Activated T-cell treated with anti-CD3 and anti-CD28 coated beads for 24 hours (primary cell): Measurements from ENCODE around the gene SHKBP1.

Experiments
- DNase-seq: peaks from one replicate; pipeline ENCODE4 v3.0.0-alpha.2; 2020; ENCODE audit warnings: low read depth

SHKBP1 gene

DNA sequence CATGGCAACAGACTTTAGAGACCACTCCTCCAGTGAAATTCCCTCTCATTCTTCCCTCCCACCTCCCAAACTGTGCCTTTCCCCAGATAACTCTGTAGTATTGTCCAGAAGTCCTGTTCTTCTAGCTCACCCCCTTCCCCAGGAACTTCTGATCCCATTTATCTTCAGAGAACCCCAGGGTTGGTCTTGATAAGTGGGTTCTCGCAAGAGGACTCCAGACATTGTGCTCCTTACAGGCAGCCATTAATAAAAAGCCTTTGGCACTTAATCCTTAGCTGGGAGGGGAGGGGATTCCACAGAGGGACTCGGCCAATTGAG, 26.4 kb downstream of the SHKBP1 start:
- DNase-seq: no peak

DNA sequence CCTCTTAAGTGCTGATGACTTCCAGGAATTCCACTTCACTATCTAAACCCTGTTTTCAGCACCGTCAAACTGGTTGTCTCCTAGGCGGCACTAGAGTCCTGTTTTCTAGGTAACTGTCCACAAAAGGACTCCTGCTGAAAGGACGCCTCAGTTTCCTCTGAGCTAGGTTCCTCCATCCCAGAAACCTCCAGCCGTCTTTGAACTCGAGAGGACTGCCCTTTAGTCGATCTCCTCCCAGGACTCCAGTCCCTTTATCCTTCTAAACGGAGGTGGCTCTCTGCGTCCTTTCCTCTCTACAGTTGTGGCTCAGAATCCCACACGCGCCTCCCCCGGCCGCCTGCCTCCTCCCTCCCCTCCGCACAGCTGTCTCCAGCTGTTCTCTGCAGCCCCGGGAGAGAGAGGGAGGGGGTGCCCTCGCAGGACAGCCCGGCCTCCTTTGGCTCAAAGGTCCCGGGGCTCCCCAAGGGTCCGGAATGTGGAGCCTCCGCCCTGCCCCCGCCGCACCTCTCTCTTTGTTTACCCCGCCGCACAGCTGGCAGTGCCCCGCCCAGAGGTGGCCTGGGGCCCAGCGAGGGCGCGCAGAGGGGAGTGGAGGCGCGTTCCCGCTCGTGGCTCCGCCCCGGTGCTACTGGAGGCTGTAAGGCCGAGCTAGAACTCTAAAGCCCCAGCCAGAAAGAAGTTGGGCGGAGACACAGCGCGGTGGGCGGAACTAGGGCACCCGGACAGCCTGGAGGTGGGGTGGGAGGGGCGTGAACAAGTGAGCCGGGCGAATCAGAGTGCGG, 26.9 kb downstream of the SHKBP1 start:
- DNase-seq: peak; percentile 93

DNA sequence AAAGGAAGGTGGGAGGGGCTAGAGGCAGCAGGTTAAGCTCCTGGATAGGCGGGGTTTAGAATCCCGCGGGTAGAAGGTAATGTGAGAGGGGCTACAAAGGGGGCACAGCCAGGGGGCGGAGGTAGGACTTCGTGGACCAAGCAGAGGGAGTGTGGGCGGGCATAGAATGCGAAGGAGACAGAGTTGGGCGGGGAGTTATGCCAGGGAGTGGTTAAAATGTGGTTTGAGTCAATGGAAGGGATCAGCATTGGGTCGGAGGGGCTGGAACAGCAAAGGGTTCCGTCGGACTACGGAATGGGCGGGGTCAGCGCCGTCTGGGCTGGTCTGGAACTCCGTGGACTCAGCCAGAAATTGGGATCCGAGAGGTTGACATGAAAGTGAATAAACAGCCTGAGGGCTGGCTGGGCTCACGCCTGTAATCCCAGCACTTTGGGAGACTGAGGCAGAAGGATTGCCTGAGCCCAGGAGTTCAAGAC, 27.5 kb downstream of the SHKBP1 start:
- no peak for DNase-seq

DNA sequence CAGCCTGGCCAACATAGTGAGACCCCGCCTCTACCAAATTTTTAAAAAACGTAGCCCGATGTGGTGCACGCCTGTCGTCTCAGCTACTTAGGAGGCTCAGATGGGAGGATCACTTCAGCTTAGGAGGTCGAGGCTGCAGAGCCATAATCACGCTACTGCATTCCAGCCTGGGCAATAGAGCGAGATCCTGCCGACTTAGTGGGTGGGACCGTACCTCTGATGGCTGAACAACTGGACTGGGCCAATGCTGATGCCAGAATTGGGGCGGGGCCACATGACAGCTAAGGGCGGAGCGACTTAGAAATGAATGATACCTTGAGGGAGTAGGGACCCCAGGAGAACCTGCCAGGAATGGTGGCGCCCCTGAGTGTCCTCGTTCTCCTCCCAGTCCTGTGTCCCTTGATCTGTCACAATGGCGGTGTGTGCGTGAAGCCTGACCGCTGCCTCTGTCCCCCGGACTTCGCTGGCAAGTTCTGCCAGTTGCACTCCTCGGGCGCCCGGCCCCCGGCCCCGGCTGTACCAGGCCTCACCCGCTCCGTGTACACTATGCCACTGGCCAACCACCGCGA, 28.1 kb downstream of the SHKBP1 start:
- DNase-seq: no peak

DNA sequence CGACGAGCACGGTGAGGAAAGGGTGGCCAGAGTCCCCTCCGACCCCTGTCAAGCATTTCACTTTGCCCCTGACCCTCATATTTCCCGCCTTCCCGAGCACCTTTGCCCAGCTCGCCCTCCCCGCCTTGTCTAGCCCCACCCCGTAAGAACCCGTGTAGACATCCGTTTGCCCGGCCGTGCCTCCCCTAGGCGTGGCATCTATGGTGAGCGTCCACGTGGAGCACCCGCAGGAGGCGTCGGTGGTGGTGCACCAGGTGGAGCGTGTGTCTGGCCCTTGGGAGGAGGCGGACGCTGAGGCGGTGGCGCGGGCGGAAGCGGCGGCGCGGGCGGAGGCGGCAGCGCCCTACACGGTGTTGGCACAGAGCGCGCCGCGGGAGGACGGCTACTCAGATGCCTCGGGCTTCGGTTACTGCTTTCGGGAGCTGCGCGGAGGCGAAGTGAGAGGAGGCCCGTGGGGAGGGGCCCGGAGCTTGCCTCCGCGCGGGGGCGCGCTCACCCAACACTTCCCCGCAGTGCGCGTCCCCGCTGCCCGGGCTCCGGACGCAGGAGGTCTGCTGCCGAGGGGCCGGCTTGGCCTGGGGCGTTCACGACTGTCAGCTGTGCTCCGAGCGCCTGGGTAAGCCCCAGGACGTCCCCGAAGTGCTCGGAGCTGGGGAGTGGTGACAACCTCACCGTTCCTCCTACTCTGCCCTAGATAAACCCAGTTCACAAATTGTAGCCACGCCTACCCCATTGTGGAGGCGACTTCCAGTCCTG, 28.7 kb downstream of the SHKBP1 start:
- DNase-seq: peak; percentile 64

DNA sequence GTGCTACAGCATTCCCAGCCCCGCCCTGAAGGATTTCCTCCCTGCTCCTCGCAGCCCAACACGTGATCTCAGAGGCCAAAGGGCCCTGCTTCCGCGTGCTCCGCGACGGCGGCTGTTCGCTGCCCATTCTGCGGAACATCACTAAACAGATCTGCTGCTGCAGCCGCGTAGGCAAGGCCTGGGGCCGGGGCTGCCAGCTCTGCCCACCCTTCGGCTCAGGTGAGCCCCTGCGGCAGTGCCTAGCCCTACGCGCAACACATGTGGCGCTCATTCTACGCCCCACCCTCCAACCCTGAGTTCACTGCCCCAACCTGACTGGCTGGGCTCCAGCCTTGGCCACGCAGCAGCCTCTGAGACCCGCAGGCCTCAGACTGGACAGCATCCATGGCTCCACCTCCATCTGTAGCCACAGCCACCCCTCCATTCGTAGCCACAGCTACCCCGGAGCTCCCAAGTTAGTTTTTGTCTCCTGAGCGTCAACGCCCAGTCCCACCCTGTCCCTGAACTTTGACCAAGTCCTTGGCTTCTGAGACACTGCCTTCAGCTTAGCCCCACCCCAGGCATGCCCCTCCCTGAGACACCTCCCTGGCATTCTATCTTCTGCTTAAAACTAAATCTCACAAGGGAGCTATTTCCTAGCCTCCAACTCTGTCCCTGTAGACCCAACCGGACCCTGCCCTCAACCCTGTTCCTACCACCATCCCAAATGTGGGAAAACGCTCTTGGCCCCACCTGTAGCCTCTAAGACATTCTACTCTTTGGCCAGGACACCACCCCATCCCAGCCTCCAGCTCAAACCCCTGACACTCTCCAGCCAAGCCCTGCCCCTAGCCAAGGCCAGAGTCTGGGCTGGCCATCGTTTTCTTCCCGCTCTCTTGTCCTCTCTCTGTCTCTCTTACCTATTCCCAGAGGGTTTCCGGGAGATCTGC, 30.9 kb downstream of the SHKBP1 start:
- DNase-seq: no peak

DNA sequence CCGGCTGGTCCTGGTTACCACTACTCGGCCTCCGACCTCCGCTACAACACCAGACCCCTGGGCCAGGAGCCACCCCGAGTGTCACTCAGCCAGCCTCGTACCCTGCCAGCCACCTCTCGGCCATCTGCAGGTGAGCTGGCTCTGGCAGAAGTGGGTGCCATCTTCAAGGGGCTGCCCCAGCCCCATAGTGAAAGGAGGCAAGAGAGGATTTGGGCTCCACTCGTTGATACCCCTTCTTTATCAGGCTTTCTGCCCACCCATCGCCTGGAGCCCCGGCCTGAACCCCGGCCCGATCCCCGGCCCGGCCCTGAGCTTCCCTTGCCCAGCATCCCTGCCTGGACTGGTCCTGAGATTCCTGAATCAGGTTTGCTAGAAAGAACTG, 31.6 kb downstream of the SHKBP1 start:
- no peak for DNase-seq

DNA sequence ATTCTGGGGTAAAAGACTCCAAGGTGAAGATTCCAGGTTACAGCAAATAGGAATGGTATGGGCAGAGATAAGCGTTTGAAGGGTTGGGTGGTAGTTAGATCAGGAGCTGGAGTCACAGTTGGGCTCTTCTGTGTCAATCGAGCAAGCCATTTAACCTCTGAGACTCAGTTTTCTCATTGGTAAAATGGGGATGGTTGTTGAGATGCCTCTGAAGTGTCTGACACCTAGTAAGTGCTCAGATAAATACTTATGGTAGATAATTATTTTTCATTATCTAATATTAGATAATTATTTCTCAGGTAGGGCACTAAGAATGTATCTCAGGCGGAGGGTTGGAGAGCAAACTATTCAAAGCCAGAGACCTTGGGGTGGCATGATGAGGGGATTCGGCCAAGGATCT, 32.3 kb downstream of the SHKBP1 start:
- DNase-seq: no peak

DNA sequence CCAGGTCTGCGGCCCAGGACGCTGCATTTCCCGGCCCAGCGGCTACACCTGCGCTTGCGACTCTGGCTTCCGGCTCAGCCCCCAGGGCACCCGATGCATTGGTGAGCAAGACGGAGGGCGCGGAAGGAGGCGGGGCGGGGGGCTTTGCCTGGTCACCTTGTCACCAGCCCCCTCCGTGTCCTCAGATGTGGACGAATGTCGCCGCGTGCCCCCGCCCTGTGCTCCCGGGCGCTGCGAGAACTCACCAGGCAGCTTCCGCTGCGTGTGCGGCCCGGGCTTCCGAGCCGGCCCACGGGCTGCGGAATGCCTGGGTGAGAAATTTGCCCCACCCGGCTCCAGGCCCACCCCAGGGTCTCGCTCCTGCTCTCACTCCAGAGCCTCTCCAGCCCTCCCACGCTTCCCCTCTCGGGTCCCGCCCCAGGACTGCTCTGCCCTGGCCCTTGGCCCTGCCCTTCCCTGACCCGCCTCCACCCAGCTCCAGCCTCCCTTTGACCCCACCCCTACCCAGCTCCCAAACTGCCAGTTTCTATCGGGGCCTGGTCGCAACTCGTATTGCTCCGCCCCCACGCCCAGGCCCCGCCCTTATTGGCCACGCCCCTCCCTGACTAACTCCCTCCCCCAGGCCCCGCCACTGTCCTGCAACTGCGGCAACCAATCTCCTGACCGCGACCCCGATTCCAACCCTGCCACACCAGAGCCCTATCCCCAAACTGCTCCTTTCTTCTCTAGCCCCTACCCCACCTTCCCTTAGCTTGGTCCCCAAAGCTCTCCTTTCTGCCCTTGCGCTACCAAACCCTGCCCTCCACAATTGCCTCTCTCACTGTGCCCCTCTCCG, 33.1 kb downstream of the SHKBP1 start:
- DNase-seq: peak; percentile 88

DNA sequence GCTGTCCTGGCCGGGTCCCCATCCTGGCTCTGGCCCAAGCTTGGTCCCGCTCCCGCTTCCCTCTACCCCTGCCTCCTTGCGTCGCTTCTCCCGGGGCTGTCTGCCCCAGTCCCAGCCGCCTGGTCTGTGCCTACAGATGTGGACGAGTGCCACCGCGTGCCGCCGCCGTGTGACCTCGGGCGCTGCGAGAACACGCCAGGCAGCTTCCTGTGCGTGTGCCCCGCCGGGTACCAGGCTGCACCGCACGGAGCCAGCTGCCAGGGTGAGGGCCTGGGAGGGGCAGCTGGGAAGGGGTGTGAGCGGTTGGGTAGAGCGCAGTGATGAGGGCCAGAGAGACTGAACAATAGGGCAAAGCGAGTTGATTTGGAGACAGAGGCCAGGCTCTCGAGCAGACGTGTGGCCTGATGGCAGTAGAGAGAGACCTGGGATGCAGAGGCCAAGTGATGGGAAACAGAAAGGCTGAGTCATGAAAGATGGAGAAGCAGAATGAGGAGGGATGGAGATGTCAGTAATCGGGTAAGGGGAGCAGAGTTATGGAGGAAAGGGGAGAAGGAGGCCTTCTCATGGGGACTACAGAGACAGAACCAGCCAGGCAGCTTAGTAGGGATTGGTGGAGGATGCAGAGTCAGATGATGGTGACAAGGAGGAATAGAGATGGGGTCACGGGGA, 33.9 kb downstream of the SHKBP1 start:
- no peak for DNase-seq

DNA sequence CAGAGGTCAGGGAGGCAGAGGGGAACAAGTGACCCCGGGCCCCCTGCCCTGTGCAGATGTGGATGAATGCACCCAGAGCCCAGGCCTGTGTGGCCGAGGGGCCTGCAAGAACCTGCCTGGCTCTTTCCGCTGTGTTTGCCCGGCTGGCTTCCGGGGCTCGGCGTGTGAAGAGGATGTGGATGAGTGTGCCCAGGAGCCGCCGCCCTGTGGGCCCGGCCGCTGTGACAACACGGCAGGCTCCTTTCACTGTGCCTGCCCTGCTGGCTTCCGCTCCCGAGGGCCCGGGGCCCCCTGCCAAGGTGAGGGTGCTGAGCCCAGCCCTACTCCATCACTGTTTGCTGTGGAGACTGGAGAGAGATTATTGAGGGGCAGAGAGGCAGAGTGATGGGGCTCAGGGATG, 34.4 kb downstream of the SHKBP1 start:
- DNase-seq: no peak

DNA sequence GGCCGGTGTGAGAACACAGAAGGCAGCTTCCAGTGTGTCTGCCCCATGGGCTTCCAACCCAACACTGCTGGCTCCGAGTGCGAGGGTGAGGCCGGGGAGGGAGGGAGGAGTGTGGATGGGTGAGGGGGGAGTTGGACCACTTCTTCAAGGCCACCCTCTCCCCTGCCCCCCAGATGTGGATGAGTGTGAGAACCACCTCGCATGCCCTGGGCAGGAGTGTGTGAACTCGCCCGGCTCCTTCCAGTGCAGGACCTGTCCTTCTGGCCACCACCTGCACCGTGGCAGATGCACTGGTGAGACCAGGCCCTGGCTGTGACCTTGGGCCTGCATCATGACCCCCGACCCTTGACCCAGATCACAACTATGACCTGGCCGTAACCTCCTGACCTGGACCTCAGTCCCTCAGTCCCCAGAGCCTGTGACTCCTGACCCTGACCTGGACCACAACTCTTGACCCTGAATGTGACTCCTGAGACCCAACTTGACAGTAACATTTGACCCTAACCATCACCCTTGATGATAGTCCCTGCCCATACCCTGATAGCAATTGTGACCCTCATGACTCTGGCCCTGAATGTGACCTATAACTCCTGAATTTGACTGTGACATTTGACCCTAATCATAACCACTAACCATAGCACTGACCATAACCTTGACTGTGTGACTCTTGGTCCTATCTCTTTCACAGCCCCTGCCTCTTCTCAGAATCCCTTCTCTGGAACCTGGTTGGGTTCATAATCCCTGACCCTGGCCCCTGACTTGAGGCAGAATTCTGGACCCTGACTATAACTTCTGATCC, 35.4 kb downstream of the SHKBP1 start:
- DNase-seq: no peak

DNA sequence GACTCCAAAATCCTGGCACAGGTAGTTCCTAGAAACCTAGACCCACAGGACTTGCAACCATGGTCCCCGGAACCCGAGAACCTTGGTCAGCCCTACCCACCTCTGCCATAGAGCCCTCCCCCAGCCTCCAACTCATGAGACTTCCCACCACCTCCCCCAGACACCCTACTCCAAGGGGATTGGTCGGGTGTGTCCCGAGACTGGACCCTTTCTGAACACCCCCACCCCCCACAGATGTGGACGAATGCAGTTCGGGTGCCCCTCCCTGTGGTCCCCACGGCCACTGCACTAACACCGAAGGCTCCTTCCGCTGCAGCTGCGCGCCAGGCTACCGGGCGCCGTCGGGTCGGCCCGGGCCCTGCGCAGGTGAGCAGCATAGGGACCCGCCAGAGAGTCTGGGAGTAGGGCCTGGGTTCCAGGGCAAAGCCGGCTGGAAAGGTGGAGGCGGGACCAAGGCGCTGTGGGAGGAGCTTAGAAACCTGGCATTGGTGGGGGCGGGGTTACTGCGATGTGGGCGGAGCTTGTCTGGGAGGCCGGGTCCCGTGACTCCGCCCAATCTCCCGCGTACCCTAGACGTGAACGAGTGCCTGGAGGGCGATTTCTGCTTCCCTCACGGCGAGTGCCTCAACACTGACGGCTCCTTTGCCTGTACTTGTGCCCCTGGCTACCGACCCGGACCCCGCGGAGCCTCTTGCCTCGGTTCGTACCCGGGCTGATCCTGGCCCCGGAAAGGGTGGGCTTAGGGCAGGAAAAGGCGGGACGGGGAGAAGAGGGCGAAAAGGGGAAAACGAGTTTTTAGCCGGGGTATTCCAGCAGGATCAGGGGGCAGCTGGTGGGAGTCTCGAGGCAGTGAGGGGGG, 36.4 kb downstream of the SHKBP1 start:
- peak; percentile 70 for DNase-seq

DNA sequence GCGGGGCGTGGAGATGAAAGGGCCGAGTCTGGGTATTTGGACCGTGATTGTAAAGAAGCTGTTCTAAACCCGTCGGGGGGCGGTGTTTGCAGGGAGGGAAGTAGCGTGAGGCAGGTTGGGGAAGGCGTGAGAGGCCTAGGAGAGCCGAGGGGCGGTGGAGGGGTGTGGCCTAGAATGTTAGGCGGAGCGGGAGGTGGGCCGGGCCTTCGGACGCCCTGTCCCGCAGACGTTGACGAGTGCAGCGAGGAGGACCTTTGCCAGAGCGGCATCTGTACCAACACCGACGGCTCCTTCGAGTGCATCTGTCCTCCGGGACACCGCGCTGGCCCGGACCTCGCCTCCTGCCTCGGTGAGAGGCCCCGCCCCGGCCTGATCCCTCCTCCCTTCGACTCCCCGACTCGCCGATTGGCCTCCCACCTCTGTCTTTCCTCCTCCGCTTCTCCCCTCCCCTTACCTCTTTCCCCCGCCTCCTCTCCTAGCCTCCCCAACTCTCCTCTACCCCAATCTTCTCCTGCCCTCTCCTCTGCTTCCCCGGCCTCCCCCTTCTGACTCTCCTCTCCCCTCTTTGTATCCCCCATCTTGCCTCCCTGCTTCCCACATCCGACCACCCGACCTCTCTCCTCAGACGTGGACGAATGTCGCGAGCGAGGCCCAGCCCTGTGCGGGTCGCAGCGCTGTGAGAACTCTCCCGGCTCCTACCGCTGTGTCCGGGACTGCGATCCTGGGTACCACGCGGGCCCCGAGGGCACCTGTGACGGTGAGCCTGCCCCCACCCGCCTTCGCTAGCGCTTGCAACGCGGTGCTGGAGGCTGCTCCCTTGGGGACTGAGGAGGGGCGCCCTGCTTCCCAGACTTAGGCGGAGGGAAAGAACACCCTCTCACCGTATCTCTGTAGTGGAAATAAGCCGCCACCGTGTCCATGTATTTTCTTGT, 37.3 kb downstream of the SHKBP1 start:
- peak; percentile 81 for DNase-seq

DNA sequence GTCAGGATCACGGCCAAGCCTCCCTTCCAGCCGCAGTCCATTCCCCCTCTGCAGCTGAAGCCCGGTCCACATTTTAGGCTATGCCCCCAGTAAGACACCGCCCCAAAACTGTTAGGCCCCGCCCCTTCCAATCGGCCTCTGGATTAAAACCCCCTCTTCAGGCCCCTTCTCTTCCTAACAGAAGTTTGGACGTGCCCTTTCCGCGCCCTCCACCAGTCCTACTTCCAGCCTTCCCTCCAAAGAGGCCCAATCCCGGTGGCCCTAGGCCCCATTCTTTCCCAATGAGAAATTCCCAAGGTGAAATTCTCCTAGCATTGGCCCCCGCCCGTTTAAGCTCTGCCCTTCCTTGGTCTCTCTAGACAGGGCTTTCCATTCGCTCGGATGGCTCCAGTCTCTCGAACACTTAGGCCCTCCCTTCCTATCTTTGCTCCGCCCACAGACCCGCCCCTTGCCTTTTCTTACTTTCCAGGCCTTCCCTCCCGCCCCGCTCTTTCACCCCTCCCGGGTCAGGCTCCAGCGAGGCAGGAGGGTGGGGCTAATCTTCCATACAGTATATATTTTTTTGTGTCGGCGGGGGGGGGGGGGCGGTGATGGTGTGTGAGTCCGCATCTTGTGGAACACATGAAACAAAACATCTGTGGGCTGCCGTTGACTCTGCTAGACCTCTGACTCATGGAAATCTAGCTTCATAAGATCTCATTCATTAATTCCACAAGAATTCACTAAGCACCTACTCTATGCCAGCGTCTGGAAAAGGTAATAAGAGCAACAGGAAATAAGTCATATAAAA, 38.1 kb downstream of the SHKBP1 start:
- peak; percentile 96 for DNase-seq

DNA sequence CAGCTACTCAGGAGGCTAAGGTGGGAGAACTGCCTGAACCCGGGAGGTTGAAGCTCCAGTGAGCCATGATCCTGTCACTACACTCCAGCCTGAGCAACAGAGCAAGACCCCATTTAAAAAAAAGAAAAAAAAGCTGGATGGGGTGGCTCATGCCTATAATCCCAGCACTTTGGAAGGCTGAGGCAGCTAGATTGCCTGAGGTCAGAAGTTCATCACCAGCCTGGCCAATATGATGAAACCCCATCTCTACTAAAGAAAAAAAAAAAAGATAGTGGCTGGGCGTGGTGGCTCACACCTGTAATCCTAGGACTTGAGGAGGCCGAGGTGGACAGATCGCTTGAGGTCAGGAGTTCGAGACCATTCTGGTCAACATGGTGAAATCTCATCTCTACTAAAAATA, 39.5 kb downstream of the SHKBP1 start:
- no peak for DNase-seq

DNA sequence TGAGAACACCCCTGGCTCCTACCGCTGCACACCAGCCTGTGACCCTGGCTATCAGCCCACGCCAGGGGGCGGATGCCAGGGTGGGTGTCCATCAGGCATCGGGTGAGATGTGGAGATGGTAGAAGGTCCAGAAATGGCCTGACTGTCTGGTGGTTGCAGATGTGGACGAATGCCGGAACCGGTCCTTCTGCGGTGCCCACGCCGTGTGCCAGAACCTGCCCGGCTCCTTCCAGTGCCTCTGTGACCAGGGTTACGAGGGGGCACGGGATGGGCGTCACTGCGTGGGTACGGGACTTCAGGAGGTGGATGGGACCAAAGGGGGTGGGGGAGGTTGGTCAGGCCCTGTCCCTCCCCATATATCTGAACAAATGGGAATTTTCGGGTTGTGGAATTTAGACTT, 40.3 kb downstream of the SHKBP1 start:
- DNase-seq: no peak
